Measurements from ENCODE around the gene FIGN. TPM values are rescaled to one million over a fixed set of nuclear protein-coding genes. Genes with fewer than 3 reads are reported as not detected.

FIGN gene
- total RNA-seq, 4 donors from 2014 or later = 0.42 to 3.1 (median 1.3) TPM

- H3K27ac ChIP-seq = no peak overlapping the region
- peaks cover 0 to 4% of the 10 kb centered on the region in 2 donors for H3K4me1 ChIP-seq
- DNase-seq (no peak), ATAC-seq (no peak)
- no peaks in the 10 kb centered on the region for H3K9me3 ChIP-seq
- in situ Hi-C loops (cut with MboI; ENCODE audit: low sequenced_read_pairs in 4 of 4) = no loop called here
- H3K4me3 ChIP-seq = no peak overlapping the region
- no peaks in the 10 kb centered on the region for H3K27me3 ChIP-seq
- no peak for TF ChIP-seq CTCF (IDR thresholded peaks at IDR 0.05 in 4 of 5, conservative IDR thresholded peaks at IDR 0.05 in 1 of 5)
- TF ChIP-seq POLR2A (IDR thresholded peaks at IDR 0.05) = no peak
- intact Hi-C loops (cut with DNase I; ENCODE audit: low total_unique reads) = no loop called here
- no peaks in the 10 kb centered on the region for H3K36me3 ChIP-seq
Measured at GRCh38 chr2:163711699-163712098, 24.1 kb downstream of the FIGN start.

DNA sequence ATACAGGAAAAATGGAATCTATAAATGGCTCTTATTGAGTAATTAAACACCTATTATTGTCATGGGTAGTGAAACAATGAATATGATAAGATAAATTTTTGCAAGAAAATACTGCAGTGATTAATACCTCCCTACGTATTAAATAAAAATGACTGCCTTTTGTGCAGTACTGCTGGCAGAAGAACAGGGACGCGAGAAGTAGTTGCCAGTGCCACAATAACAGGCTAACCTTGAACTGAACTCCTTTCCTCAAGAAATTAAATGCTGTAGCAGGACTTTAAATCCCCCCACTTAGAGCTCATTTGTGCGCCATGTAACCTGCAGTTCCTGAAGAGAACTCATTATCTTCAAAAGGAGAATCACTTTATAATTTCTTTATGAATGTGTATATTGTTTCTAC, 24.6 kb downstream of the FIGN start:
- no peak overlapping the region for H3K27ac ChIP-seq
- no peaks in the 10 kb centered on the region for H3K27me3 ChIP-seq
- in situ Hi-C loops (cut with MboI; ENCODE audit: low sequenced_read_pairs in 4 of 4) = no loop called here
- no peak overlapping the region for H3K4me3 ChIP-seq
- ATAC-seq (no peak), DNase-seq (no peak)
- intact Hi-C loops (cut with DNase I; ENCODE audit: low total_unique reads) = no loop called here
- no peaks in the 10 kb centered on the region for H3K9me3 ChIP-seq
- no peaks in the 10 kb centered on the region for H3K36me3 ChIP-seq
- TF ChIP-seq CTCF (IDR thresholded peaks at IDR 0.05 in 4 of 5, conservative IDR thresholded peaks at IDR 0.05 in 1 of 5) (no peak), POLR2A (IDR thresholded peaks at IDR 0.05) (no peak)
- peaks cover 0 to 4% of the 10 kb centered on the region in 2 donors for H3K4me1 ChIP-seq

DNA sequence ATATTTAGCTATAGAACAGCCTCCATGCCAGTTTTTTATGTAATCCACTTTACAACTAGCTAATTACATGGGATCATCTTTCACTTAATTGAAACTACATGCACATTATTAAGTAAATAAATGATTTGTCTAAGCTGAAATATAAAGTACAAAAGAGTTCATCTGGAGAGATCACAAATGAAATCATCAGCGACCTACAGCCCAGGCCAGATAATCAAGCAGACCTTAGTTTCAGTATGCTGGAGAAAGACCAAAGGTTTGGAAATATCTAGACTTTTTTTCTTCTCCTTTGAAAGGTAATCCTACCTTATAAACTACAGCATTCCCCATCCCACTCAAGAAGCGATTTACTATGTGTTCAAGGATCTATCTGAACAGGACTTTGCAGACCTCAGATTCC, 26.5 kb downstream of the FIGN start:
- H3K4me3 ChIP-seq = no peak overlapping the region
- peaks cover 0 to 4% of the 10 kb centered on the region in 2 donors for H3K4me1 ChIP-seq
- TF ChIP-seq POLR2A (IDR thresholded peaks at IDR 0.05) (no peak), CTCF (IDR thresholded peaks at IDR 0.05 in 4 of 5, conservative IDR thresholded peaks at IDR 0.05 in 1 of 5) (no peak)
- ATAC-seq (no peak), DNase-seq (no peak)
- intact Hi-C loops (cut with DNase I; ENCODE audit: low total_unique reads) (no loop called here), in situ Hi-C loops (cut with MboI; ENCODE audit: low sequenced_read_pairs in 4 of 4) (no loop called here)
- H3K9me3 ChIP-seq = no peaks in the 10 kb centered on the region
- no peaks in the 10 kb centered on the region for H3K27me3 ChIP-seq
- H3K27ac ChIP-seq = no peak overlapping the region
- no peaks in the 10 kb centered on the region for H3K36me3 ChIP-seq

DNA sequence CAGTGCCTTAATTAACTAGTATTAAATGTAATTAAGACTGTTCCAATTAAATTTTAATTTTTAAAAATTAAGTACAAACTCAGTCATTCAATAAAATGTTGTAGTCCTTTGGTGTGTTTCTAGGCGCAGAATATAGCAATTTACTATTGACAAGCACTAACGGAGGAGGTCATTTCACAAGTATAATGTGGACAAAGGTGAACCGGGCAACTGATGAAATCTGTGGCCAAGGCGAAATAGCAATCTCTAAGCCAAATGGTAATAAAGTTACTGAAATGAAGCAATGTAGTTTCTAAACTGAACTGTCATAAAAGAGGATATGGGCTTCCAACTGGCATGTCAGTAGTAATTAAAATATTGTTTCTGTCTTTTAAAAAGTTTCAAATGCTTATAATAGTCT, 27.5 kb downstream of the FIGN start:
- no peak for TF ChIP-seq POLR2A (IDR thresholded peaks at IDR 0.05)
- TF ChIP-seq CTCF (IDR thresholded peaks at IDR 0.05 in 4 of 5, conservative IDR thresholded peaks at IDR 0.05 in 1 of 5) = no peak
- no peak overlapping the region for H3K4me3 ChIP-seq
- H3K27me3 ChIP-seq = no peaks in the 10 kb centered on the region
- intact Hi-C loops (cut with DNase I; ENCODE audit: low total_unique reads) = no loop called here
- ATAC-seq (peak in 1 of 2 donors; percentile 41), DNase-seq (no peak)
- peaks cover 0 to 4% of the 10 kb centered on the region in 2 donors for H3K4me1 ChIP-seq
- in situ Hi-C loops (cut with MboI; ENCODE audit: low sequenced_read_pairs in 4 of 4) = no loop called here
- H3K36me3 ChIP-seq = no peaks in the 10 kb centered on the region
- H3K27ac ChIP-seq = no peak overlapping the region
- H3K9me3 ChIP-seq = no peaks in the 10 kb centered on the region

- Histone ChIP-seq H3K36me3 (no peaks in the 10 kb centered on the region), H3K27me3 (no peaks in the 10 kb centered on the region), H3K27ac (no peak overlapping the region), H3K4me1 (peaks cover 0 to 4% of the 10 kb centered on the region in 2 donors), H3K4me3 (no peak overlapping the region), H3K9me3 (no peaks in the 10 kb centered on the region)
- ATAC-seq (no peak), DNase-seq (no peak)
- in situ Hi-C loops (cut with MboI; ENCODE audit: low sequenced_read_pairs in 4 of 4) = no loop called here
- TF ChIP-seq POLR2A (IDR thresholded peaks at IDR 0.05) = no peak
- no peak for TF ChIP-seq CTCF (IDR thresholded peaks at IDR 0.05 in 4 of 5, conservative IDR thresholded peaks at IDR 0.05 in 1 of 5)
- intact Hi-C loops (cut with DNase I; ENCODE audit: low total_unique reads) = no loop called here
Measured at GRCh38 chr2:163703386-163703785, 32.4 kb downstream of the FIGN start.

Measured in gastrocnemius medialis (tissue), 4 donors.